ENCODE data around the gene KBTBD2.
"Not testable (repeated sequence)": the region's sequence is repeated elsewhere in the genome, so short reads cannot be mapped to it uniquely, and the experiment has no call there.

DNA sequence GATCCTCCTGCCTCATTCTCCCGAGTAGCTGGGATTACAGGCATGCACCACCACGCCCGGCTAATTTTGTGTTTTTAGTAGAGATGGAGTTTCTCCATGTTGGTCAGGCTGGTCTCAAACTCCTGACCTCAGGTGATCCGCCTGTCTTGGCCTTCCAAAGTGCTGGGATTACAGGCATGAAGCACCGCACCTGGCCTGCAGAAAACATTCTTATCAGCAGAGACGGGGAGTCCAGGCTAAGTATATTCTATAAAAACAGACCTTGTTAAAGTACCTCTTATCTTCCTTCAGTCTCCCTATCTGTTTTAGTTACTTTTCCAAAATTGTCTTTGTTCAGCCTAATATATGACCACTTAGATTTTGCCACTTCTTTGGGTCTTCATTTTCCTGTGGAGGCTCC lies 5.8 kb upstream of the KBTBD2 start:
- TF ChIP-seq POLR2A (IDR thresholded peaks at IDR 0.05; ENCODE audit: extremely low read depth, insufficient read length); MYC (IDR thresholded peaks at IDR 0.05; ENCODE audit: low read depth, low read length): not testable (repeated sequence)
- TF ChIP-seq, protein P1, sequence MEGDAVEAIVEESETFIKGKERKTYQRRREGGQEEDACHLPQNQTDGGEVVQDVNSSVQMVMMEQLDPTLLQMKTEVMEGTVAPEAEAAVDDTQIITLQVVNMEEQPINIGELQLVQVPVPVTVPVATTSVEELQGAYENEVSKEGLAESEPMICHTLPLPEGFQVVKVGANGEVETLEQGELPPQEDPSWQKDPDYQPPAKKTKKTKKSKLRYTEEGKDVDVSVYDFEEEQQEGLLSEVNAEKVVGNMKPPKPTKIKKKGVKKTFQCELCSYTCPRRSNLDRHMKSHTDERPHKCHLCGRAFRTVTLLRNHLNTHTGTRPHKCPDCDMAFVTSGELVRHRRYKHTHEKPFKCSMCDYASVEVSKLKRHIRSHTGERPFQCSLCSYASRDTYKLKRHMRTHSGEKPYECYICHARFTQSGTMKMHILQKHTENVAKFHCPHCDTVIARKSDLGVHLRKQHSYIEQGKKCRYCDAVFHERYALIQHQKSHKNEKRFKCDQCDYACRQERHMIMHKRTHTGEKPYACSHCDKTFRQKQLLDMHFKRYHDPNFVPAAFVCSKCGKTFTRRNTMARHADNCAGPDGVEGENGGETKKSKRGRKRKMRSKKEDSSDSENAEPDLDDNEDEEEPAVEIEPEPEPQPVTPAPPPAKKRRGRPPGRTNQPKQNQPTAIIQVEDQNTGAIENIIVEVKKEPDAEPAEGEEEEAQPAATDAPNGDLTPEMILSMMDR (IDR thresholded peaks at IDR 0.05; ENCODE audit: low read depth, low read length) = not testable (repeated sequence)
- TF ChIP-seq, protein P2, sequence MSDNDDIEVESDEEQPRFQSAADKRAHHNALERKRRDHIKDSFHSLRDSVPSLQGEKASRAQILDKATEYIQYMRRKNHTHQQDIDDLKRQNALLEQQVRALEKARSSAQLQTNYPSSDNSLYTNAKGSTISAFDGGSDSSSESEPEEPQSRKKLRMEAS (IDR thresholded peaks at IDR 0.05; ENCODE audit: low read depth, low read length) = not testable (repeated sequence)
